BLaER1 (cell line): ENCODE measurements around the gene CDS2.
A peak's percentile ranks its signal among the peaks of the same experiment; 100 is the strongest.

Experiments
- H3K27ac ChIP-seq: shearing (Covaris generic); formaldehyde crosslinking; 2 replicates; pipeline ENCODE4 v1.8.1; 2022
- H3K27me3 ChIP-seq: shearing (Covaris generic); formaldehyde crosslinking; 2 replicates; pipeline ENCODE4 v1.8.1; 2022
- H3K36me3 ChIP-seq: shearing (Covaris generic); formaldehyde crosslinking; 2 replicates; pipeline ENCODE4 v1.8.1; 2022
- H3K4me1 ChIP-seq: shearing (Covaris generic); formaldehyde crosslinking; 2 replicates; pipeline ENCODE4 v1.8.1; 2022
- H3K4me2 ChIP-seq: shearing (Covaris generic); formaldehyde crosslinking; 2 replicates; pipeline ENCODE4 v1.8.1; 2022
- H3K4me3 ChIP-seq: shearing (Covaris generic); formaldehyde crosslinking; 2 replicates; pipeline ENCODE4 v1.8.1; 2022
- H3K9ac ChIP-seq: shearing (Covaris generic); formaldehyde crosslinking; 2 replicates; pipeline ENCODE4 v1.8.1; 2022
- H3K9me3 ChIP-seq: shearing (Covaris generic); formaldehyde crosslinking; 2 replicates; pipeline ENCODE4 v1.8.1; 2022
- H4K20me1 ChIP-seq: shearing (Covaris generic); formaldehyde crosslinking; 2 replicates; pipeline ENCODE4 v1.8.1; 2022
- Cebpa-rat ChIP-seq: shearing (Covaris generic); IDR thresholded peaks from 2 replicates; pipeline ENCODE4 v1.8.1; 2022

The CDS2 gene

GRCh38 chr20:5183731-5184474 is 57.1 kb downstream of the CDS2 start:
- Histone ChIP-seq H3K4me3 (no peak overlapping the region), H3K9ac (no peak overlapping the region), H3K27me3 (no peaks in the 10 kb centered on the region), H4K20me1 (0 out of 2 replicates have a peak, but pooled peaks cover 2% of the 10 kb centered on the region), H3K36me3 (peaks cover 94% of the 10 kb centered on the region), H3K4me1 (peaks cover 23% of the 10 kb centered on the region), H3K4me2 (no peak overlapping the region), H3K27ac (no peak overlapping the region), H3K9me3 (no peaks in the 10 kb centered on the region)
- no peak for TF ChIP-seq Cebpa-rat

GRCh38 chr20:5184684-5185083 is 57.9 kb downstream of the CDS2 start:
- Histone ChIP-seq H3K36me3 (peaks cover 94% of the 10 kb centered on the region), H3K4me3 (no peak overlapping the region), H3K27me3 (no peaks in the 10 kb centered on the region), H3K27ac (no peak overlapping the region), H4K20me1 (no peaks in the 10 kb centered on the region), H3K9ac (no peak overlapping the region), H3K4me2 (no peak overlapping the region), H3K9me3 (no peaks in the 10 kb centered on the region), H3K4me1 (peaks cover 16% of the 10 kb centered on the region)
- no peak for TF ChIP-seq Cebpa-rat

GRCh38 chr20:5187122-5187521 is 60.3 kb downstream of the CDS2 start:
- no peak overlapping the region for H3K27ac ChIP-seq
- no peak for TF ChIP-seq Cebpa-rat
- H3K36me3 ChIP-seq = peaks cover 89% of the 10 kb centered on the region
- no peaks in the 10 kb centered on the region for H4K20me1 ChIP-seq
- no peak overlapping the region for H3K9ac ChIP-seq
- no peak overlapping the region for H3K4me3 ChIP-seq
- peaks cover 8% of the 10 kb centered on the region for H3K4me1 ChIP-seq
- H3K27me3 ChIP-seq = no peaks in the 10 kb centered on the region
- H3K4me2 ChIP-seq = no peak overlapping the region
- H3K9me3 ChIP-seq = no peaks in the 10 kb centered on the region

GRCh38 chr20:5188736-5189135 is 61.9 kb downstream of the CDS2 start:
- Histone ChIP-seq H3K36me3 (peaks cover 83% of the 10 kb centered on the region), H3K9me3 (no peaks in the 10 kb centered on the region), H3K4me2 (no peak overlapping the region), H3K4me3 (no peak overlapping the region), H4K20me1 (no peaks in the 10 kb centered on the region), H3K27me3 (no peaks in the 10 kb centered on the region), H3K9ac (no peak overlapping the region), H3K4me1 (0 out of 2 replicates have a peak, but pooled peaks cover 7% of the 10 kb centered on the region), H3K27ac (no peak overlapping the region)
- no peak for TF ChIP-seq Cebpa-rat

GRCh38 chr20:5189917-5190316 is 63.1 kb downstream of the CDS2 start:
- H3K9me3 ChIP-seq = no peaks in the 10 kb centered on the region
- TF ChIP-seq Cebpa-rat = no peak
- H3K9ac ChIP-seq = no peak overlapping the region
- peaks cover 84% of the 10 kb centered on the region for H3K36me3 ChIP-seq
- no peak overlapping the region for H3K4me2 ChIP-seq
- no peaks in the 10 kb centered on the region for H4K20me1 ChIP-seq
- no peak overlapping the region for H3K4me3 ChIP-seq
- H3K27ac ChIP-seq = no peak overlapping the region
- H3K4me1 ChIP-seq = 0 out of 2 replicates have a peak, but pooled peaks cover 7% of the 10 kb centered on the region
- H3K27me3 ChIP-seq = no peaks in the 10 kb centered on the region

- Histone ChIP-seq H3K36me3 (peaks cover 84% of the 10 kb centered on the region), H3K4me1 (peaks cover 11% of the 10 kb centered on the region), H3K9ac (0 out of 2 replicates have a peak overlapping the region, but pooled peaks have one; percentile 21), H3K4me2 (no peak overlapping the region), H4K20me1 (no peaks in the 10 kb centered on the region), H3K9me3 (no peaks in the 10 kb centered on the region), H3K27me3 (no peaks in the 10 kb centered on the region), H3K4me3 (no peak overlapping the region), H3K27ac (no peak overlapping the region)
- no peak for TF ChIP-seq Cebpa-rat
Observed at GRCh38 chr20:5190444-5190843, 63.6 kb downstream of the CDS2 start.

- no peaks in the 10 kb centered on the region for H4K20me1 ChIP-seq
- H3K27me3 ChIP-seq = no peaks in the 10 kb centered on the region
- H3K27ac ChIP-seq = peak overlapping the region; percentile 37; the same call in 1 of the 2 replicates
- peaks cover 70% of the 10 kb centered on the region for H3K36me3 ChIP-seq
- H3K4me2 ChIP-seq = 0 out of 2 replicates have a peak overlapping the region, but pooled peaks have one; percentile 20
- H3K9ac ChIP-seq = no peak overlapping the region
- H3K4me1 ChIP-seq = peaks cover 27% of the 10 kb centered on the region
- H3K4me3 ChIP-seq = no peak overlapping the region
- H3K9me3 ChIP-seq = no peaks in the 10 kb centered on the region
- no peak for TF ChIP-seq Cebpa-rat
Observed at GRCh38 chr20:5191829-5192569, 65.2 kb downstream of the CDS2 start.

- no peak overlapping the region for H3K4me2 ChIP-seq
- H3K36me3 ChIP-seq = peaks cover 69% of the 10 kb centered on the region
- no peaks in the 10 kb centered on the region for H3K9me3 ChIP-seq
- no peak overlapping the region for H3K4me3 ChIP-seq
- no peaks in the 10 kb centered on the region for H3K27me3 ChIP-seq
- no peak for TF ChIP-seq Cebpa-rat
- no peaks in the 10 kb centered on the region for H4K20me1 ChIP-seq
- H3K9ac ChIP-seq = no peak overlapping the region
- H3K27ac ChIP-seq = no peak overlapping the region
- peaks cover 31% of the 10 kb centered on the region for H3K4me1 ChIP-seq
Observed at GRCh38 chr20:5192570-5193431, 66.0 kb downstream of the CDS2 start.

- peak overlapping the region; percentile 7; the same call in 1 of the 2 replicates for H3K27ac ChIP-seq
Observed at GRCh38 chr20:5195655-5196054, 68.8 kb downstream of the CDS2 start.

More at GRCh38 chr20:5195655-5196054, 68.8 kb downstream of the CDS2 start:
- H3K4me2 ChIP-seq = peak overlapping the region; percentile 56
- H3K4me1 ChIP-seq = peaks cover 31% of the 10 kb centered on the region
- H4K20me1 ChIP-seq = no peaks in the 10 kb centered on the region
- H3K36me3 ChIP-seq = peaks cover 57% of the 10 kb centered on the region
- H3K9ac ChIP-seq = peak overlapping the region; percentile 51; the same call in 1 of the 2 replicates
- H3K4me3 ChIP-seq = no peak overlapping the region
- TF ChIP-seq Cebpa-rat = no peak
- H3K27me3 ChIP-seq = no peaks in the 10 kb centered on the region
- H3K9me3 ChIP-seq = no peaks in the 10 kb centered on the region; the same call in 1 of the 2 replicates
